SH-SY5Y (cell line): ENCODE results near the gene MTHFSD.

Source experiments
- GATA2 ChIP-seq: IDR thresholded peaks from 2 replicates; pipeline ENCODE4 v1.6.1; 2011; ENCODE audit warnings: mild to moderate bottlenecking, low read depth, low read length
- GATA3 ChIP-seq: IDR thresholded peaks from 2 replicates; pipeline ENCODE4 v1.6.1; 2011; ENCODE audit warnings: low read depth, mild to moderate bottlenecking, low read length, moderate library complexity

MTHFSD gene

GRCh38 chr16:86521236-86522197 is 33.5 kb downstream of the MTHFSD start:
- TF ChIP-seq GATA3: no peak
- no peak for TF ChIP-seq GATA2

GRCh38 chr16:86520317-86521210 is 34.5 kb downstream of the MTHFSD start:
- TF ChIP-seq GATA3: no peak
- TF ChIP-seq GATA2: 0 out of 2 replicates have a peak, but pooled peaks have one; percentile 16

GRCh38 chr16:86519649-86520316 is 35.3 kb downstream of the MTHFSD start:
- no peak for TF ChIP-seq GATA3
- TF ChIP-seq GATA2: no peak; the same call in 1 of the 2 replicates

- TF ChIP-seq GATA2 (no peak), GATA3 (no peak)
These were observed 35.9 kb downstream of the MTHFSD start for GRCh38 chr16:86519007-86519648.

DNA sequence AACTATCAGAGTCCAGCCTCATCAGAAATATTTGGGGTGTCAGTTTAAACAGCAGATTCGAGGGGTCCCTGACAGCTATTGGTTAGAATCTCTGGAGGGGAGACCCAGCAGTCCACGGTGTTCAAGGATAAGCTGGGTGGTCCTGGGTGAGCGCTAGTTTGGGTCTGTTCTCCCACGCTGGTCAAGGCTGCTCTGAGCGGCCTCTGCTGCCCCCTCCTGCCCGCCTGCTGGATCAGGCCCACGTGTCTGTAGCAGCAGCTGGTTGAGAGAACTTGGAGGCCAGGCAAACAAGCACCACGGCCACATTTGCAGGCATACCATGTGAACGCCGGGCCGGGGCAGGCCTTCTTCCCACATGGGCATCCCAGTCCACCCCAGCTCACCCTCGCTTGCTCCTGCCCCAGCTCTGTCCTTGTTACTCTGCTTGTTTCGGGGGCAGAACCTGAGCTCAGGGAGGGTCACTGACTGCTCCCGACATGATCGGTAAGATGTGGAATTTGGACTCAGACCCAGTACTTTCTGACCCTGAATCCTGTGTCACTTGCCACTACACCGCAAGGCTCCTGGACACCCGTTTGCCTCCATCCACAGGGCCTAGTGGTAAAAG is 37.3 kb downstream of the MTHFSD start:
- TF ChIP-seq GATA2 (no peak), GATA3 (no peak)

GRCh38 chr16:86517033-86517432 is 38.0 kb downstream of the MTHFSD start:
- TF ChIP-seq GATA3 (no peak), GATA2 (no peak)

- TF ChIP-seq GATA3 (no peak), GATA2 (no peak)
These were observed 38.4 kb downstream of the MTHFSD start for GRCh38 chr16:86516623-86517003.

GRCh38 chr16:86515777-86516622 is 39.0 kb downstream of the MTHFSD start:
- TF ChIP-seq GATA3 (no peak), GATA2 (no peak)

GRCh38 chr16:86515413-86515776 is 39.6 kb downstream of the MTHFSD start:
- TF ChIP-seq GATA2: no peak
- TF ChIP-seq GATA3: no peak

DNA sequence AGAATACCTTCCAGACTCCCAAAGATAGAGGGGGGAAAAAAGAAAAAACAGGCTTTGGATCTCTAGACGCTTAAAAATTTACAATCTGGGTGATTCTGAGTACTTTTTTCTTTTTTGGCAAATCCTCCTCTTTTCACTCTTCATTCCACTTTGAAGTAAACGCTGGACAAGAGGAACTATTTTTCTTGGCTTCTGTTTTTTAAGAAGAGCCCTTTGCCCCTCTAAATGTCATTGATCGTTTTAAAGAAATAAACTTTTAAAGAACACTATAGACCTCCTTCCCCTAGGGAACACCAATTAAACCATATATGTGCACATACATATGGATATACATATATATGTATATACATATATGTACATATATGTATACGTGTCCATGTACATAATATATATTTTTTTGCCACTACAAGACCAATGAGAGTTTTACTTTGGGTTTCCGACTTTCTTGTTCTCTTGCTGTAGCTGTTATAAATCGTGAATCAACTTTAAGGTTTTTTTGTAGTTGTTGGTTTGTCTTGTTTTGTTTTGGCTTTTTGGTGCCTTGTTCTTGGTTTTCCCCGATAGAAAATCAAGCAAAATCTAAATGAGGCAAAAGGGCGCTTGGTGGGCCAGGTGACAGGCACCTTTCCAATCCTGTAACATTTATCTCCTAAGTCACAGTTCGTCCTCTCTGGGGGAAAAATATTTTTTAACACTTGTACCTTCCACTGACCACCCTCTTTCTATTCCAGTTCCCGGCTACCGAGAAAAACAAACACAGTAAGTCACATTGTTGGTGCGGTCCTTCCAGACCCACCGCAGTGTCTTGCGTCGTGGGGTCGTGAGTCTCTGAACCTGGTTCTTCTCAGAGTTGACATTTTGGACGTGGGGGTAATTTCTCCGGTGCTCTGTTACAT is 40.3 kb downstream of the MTHFSD start:
- no peak for TF ChIP-seq GATA3
- TF ChIP-seq GATA2: no peak
